Posterior cingulate gyrus (tissue), 11 donors: ENCODE results near the gene KCNQ1OT1.
A peak's percentile ranks its signal among the peaks of the same experiment; 100 is the strongest.

Source experiments
- DNase-seq, 10 donors: peaks; one replicate each; pipeline versions ENCODE4 v3.0.0 to v3.0.0-alpha.2; 2020 to 2021; ENCODE audit warnings: mixed read lengths in 3 of 10
- intact Hi-C: fragments of 100-400 bp; cut with DNase I; formaldehyde crosslinking; loops from one replicate; pipeline ENCODE4 v1.15.1; 2023

The KCNQ1OT1 gene

GRCh38 chr11:2578929-2579270 lies 120.9 kb downstream of the KCNQ1OT1 start:
- intact Hi-C loops, result no loop called here
- DNase-seq, result peak in 5 of 10 donors; percentile 1 to 55 (median 6)

DNA sequence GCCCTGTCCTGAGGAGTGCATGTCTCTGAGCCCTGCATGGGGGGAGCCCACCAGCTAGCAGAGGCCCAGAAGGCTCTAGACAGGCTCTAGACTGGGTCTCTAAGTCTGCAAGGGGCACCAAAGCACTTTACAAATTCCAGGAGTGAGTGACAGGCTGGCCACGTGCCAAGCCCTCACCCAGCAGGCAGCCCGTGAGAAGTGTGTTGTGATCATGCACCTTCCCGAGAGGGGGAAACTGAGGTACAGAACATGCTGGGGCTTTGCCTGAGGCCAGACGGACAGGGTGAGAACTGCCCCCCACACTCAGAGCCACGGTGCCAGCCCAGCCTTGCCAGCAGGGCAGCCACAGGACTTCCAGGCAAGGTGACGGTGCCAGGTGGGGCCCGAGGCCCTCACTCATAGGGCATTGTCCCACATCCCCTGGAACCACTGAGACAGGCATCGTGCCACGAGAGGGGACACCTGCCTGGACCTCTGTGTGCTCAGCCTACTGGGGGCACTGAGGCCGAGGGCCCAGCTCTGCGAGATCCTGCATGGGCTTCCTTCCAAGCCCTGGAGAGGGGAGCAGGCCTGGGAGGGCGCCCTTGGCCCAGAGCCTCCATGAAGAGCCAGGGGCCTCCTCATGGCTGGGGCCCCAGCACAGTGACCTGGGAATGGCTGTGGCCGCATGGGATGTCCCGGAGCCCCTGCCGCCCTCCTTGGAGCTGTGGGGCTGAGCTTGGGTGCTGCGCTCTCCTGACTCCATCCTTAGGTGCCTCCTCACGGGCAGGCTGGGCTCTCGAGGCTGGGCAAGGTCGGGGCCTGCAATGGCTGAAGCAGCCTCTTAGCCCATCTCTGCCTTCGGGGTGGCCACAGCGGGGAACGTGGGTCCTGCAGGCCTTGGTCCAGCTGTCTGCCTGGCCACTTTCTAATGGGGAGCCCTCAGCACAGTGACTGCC lies 121.5 kb downstream of the KCNQ1OT1 start:
- DNase-seq, result peak in 8 of 10 donors; percentile 1 to 81 (median 9)
- intact Hi-C loops, result no loop called here

DNA sequence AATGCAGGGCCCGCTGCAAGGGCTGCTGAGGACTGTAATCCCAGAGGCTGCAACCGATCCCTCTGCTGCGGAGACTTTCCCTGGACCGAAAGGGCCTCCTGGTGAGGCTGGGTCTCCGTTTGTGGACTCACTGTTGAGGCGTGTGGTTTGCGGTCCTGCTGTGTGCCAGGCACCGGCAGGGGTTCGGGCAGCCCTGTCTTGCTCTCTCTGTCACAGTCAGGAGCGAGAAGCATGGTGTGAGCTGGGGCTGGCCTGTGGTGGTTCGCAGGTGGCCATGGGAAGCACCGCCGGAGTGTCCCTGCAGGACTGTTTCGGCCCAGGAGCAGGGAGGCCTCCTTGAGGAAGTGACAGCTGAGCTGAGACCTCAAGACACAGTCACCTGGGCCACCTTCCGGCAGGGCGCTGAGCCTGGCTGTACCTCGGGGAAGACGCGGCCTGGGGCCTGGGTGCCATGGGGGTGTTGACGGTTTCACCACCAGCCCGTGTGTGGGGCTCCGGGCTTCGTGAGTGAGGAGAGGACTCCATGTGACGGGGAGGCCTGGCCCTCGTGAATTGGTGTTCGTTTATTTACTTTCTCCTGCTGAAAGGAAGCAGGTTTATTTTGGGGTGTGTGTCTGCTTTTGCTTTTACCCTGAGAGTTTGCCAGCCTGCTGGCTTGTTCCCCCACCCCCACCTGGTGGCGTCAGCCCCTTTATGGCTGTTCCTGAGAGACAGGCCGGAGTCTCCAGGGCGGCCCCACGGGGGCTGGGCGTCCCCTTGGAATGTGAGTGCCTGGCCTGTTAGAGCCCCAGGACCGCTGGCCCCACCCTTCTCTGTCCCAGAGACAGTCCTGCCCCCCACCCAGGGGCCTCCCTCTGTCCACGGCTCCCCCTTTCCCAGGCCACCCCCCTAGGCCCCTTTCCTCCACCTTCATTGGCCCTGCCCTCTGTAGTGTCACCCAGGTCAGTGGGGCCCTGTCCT lies 122.5 kb downstream of the KCNQ1OT1 start:
- intact Hi-C loops, result no loop called here
- peak; percentile 0 to 80 (median 10) for DNase-seq

DNA sequence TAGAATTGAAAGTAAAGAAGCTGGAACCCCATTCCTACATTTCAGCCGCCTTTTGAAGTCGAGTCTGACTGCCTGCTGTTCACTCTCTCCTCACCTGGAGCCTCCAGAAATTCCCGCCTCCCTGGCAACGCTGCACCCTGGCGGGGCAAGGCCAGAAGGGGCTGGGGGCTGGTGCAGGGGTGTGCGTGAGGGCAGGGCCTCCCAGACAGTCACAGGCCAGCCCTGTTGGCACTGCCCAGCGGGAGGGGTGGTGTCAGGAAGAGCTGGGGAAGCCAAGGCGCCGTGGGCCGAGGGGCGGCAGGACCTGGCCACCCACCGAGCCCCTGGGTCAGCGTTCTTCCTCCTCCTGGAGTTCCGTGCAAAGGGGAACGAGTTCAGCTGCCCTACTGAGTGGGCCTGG lies 123.2 kb downstream of the KCNQ1OT1 start:
- DNase-seq, result peak in 6 of 10 donors; percentile 4 to 83 (median 29)

GRCh38 chr11:2576111-2576510 lies 123.7 kb downstream of the KCNQ1OT1 start:
- intact Hi-C loops, result no loop called here
- DNase-seq, result peak in 6 of 10 donors; percentile 6 to 81 (median 32)

More for the DNA sequence above, 123.2 kb downstream of the KCNQ1OT1 start:
- intact Hi-C loops, result no loop called here

GRCh38 chr11:2575591-2576051 lies 124.2 kb downstream of the KCNQ1OT1 start:
- DNase-seq, result peak in 8 of 10 donors; percentile 0 to 79 (median 6)

DNA sequence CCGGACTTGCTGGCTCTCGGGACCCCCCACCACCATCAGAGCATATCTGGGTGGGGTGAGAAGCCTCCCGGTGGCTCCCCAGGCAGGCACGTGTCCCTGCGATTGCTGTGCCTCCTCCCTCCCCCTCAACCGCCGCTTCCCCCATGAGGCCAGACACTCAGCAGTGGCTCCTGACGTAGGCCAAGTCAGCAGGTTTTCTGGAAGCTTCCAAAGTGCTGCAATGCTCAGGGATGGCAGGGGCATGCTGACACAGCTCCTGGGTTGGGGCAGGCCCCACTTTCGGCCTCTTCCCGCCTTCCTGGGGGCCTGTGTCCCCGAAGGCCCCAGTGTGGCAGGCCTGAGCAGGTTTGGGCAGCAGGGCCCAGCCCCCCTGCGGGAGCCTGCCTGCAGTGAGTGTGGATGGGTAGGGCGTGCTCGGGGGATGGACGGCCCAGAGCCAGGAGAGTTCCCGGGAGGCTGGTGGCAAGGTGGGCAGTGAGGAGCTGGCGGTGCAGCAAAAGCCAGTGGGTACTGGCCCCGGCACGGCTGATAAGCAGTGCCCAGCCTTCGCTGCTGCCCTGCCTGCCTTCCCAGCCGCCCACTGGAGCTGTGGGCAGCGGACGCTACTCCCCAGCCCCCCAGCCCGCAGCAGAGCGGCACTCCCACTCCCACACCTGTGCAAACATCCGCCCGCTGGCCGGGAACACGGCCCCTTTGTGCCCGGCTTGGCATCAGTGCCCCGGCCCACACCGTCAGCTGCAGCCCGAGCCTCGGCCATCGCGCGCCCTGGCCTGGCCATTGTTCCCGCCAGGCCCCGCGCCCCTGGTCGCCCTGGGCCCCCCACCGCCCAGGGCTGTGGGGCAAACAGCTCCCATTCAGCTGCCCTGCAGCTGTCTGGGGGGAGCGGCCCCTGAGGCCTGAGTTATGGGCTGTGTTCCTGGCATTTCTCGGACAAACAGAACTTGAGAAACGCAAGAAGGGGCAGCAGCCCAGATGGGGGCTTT lies 125.0 kb downstream of the KCNQ1OT1 start:
- peak; percentile 17 to 95 (median 48) for DNase-seq
- intact Hi-C loops, result no loop called here

More at GRCh38 chr11:2575591-2576051, 124.2 kb downstream of the KCNQ1OT1 start:
- intact Hi-C loops, result no loop called here

DNA sequence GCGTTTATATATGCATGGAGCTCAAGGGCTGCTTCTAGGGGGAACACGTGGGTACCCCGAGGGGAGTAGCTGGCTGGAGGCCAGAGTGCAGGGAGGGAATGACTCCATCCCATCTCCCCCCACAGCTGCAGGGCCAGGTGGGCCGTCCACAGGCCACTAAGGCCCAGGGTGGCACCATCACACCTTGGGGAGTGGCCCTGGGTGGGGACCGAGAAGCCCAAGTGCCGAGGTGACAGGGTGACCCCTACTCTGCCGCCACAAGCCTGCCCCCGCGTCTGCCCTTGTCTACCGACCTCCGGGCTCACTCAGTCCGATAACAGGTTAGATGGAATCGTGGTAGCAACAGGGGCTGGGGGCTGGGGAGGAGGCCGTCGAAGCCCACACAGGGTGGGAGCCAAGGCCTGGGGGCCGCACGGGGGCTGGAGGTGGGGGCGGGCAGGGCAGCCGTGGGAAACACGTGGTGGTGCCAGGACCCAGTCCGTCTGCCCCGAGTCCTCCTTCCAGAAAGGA lies 125.7 kb downstream of the KCNQ1OT1 start:
- DNase-seq, result peak in 7 of 10 donors; percentile 2 to 79 (median 16)
- intact Hi-C loops, result no loop called here

DNA sequence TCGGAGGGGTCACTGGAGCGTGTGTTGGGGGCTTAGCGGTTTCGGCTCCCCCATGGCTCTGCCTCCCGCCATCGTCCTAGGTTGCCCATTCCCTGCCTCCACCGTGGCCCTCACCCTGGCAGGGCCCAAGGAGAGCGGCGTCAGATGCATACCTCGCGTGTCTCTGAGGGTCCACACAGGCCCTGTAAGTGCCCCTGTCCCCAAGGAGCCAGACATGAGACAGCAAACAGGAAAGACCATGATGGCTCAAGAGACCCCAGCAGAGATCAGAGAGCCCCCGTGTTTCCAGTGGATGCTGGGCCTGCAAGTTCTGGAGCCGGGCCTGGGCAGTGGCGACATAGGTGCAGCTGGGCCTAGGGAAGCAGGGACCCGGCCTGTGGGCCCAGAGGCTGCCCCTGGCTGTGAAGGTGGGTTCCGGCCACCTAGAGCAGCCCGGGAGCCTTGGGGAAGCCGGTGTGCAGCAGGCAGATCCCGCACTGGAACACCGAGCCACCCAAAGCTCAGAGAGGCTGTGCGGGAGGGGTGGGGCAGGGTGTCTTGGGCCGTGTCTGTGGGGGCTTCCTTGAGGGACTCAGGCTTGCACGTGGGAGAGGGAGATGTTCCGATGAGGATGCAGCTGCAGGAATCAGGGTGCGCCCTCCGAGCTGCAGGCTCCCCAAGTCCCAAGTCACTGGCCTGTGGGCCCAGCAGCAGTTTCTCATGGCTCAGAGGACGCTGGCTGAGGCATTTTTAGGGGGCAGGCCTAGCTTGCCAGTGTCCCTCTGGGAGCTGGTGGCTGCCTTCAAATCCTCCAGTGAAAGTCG lies 126.4 kb downstream of the KCNQ1OT1 start:
- intact Hi-C loops, result no loop called here

GRCh38 chr11:2572491-2573239 lies 127.1 kb downstream of the KCNQ1OT1 start:
- intact Hi-C loops, result no loop called here
- DNase-seq, result peak in 7 of 10 donors; percentile 1 to 76 (median 23)

More for the DNA sequence above, 126.4 kb downstream of the KCNQ1OT1 start:
- DNase-seq, result peak in 8 of 10 donors; percentile 2 to 78 (median 13)

DNA sequence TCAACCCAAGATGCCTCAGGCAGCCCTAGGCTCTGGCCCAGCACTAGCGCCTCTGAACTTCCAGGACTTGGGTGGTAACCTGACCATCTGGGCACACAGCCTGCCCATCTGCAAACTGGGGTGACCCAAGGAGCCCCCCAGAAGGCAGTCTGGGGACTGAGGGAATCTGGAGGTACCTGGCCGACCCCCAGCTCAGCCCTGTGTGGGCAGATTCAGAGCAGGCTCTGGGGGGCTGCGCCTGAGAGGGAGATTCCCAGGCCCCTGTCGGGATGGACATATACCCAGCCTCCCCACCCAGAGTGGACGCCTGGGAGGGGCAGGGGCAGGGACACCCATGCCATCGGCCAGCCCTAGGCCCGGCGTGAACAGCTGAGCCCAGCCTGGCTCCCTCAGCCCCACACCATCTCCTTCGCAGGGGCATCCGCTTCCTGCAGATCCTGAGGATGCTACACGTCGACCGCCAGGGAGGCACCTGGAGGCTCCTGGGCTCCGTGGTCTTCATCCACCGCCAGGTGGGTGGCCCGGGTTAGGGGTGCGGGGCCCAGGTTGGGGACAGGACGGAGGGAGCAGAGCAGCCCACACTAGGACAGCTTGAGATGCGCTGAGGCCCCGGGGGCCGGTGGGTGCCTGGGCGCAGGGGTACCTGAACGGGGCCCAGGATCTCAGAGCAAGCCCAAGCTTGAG lies 128.1 kb downstream of the KCNQ1OT1 start:
- peak in 4 of 10 donors; percentile 20 to 84 (median 64) for DNase-seq
- intact Hi-C loops, result no loop called here

GRCh38 chr11:2570841-2571597 lies 128.8 kb downstream of the KCNQ1OT1 start:
- intact Hi-C loops, result no loop called here
- DNase-seq, result peak in 4 of 10 donors; percentile 18 to 77 (median 60)

DNA sequence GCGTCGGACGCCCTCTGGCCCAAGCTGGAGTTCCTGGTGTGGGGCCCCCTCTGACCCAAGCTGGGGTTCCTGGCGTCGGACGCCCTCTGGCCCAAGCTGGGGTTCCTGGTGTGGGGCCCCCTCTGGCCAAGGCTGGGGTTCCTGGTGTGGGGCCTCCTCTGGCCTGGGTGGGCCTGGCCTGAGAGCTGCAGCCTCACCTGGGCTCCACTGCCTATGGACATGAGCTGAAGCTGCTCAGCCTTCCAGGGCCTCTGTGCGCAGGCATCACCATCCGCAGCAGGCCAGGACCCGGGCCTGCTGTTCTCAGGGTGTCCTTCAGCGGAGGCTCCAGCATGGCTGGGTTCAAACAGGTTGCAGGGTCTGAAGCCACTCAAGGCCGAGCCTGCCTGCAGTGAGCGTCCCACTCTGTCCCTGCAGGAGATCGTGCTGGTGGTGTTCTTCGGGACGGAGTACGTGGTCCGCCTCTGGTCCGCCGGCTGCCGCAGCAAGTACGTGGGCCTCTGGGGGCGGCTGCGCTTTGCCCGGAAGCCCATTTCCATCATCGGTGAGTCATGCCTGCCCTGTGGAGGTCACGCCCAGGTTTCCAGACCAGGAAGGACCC lies 129.5 kb downstream of the KCNQ1OT1 start:
- peak in 4 of 10 donors; percentile 19 to 78 (median 72) for DNase-seq

GRCh38 chr11:2569731-2570210 lies 130.0 kb downstream of the KCNQ1OT1 start:
- intact Hi-C loops, result no loop called here
- DNase-seq, result peak in 5 of 10 donors; percentile 5 to 62 (median 41)

More for the DNA sequence above, 129.5 kb downstream of the KCNQ1OT1 start:
- intact Hi-C loops, result no loop called here

GRCh38 chr11:2569321-2569721 lies 130.5 kb downstream of the KCNQ1OT1 start:
- peak in 4 of 10 donors; percentile 16 to 75 (median 64) for DNase-seq
- intact Hi-C loops, result no loop called here
